HG02571 (cell line): Measurements from ENCODE around the gene MAN1C1.

Experiments
- ATAC-seq: cut with Tn5 transposase; IDR thresholded peaks from one replicate; pipeline ENCODE4 v1.9.1; 2021; ENCODE audit warnings: mild to moderate bottlenecking, moderate library complexity; ENCODE audit not compliant: unreplicated experiment

Gene MAN1C1

DNA sequence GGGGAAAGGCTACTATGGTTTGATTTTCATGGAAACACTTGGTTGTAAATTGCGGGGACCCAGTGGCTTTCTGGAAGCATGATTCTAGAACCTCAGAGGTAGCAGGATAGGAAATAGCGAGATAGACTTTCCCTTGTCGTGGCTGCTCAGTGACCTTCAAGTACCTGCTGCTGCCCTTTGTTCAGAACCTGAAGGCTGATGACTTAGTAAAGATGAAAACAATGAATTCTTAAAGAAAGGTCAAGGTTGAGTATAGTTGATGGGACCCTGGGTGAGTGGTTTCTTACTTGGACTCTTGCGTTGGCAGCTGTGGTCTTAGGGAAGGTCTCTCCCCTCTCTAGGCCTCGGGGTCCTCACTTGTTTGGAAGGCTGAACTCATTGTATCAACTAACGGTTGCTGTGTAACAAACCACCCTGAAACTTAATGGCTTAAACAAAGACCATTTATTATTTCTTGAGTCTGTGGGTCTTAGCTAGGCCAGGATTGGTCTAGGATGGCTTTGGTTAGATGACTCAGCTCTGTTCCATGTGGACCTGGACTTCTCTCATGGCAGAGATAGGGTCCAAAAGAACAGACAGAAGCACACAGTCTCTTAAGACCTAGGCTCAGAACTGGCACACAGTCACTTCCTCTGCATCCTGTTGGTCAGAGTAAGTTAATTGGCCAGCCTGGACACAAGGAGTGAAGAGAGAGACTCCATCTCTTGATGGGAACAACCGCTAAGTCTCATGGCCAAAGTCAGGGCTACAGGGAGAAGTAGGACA is 94.2 kb downstream of the MAN1C1 start:
- no peak for ATAC-seq

DNA sequence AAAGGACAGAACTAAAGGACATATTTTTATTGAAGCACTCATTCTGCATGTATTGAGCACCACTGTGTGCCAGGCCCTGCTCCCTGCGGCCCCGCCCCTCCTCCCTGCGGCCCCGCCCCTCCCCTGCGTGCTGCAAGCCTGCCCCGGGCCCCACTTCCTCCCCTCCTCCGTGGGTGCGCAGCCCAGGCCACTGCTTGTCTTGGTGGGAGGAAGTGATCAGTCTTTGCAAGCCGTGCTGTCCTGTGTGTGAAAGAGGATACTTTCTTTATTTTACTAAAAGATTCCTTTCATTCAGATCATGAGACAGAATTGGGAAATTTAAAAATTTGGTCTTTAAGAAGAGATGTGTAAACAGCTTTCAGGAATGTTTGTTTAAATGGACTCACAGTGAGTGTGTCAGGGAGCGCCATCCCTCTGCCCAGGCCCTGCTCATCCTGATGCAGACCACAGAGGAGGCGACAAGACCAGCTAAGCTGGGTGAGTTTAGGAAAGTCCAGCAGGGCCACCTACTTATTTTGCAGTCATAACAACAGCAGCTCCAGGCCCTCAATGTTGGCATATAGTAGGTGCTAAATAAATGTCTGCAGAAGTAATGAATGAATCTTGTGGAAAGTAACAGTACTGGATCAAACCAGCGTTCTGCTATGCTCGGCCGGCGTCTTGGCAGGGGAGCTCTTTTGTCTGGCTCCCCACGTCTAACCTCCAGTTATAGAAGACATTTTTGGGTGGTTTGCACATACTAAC is 95.1 kb downstream of the MAN1C1 start:
- no peak for ATAC-seq

DNA sequence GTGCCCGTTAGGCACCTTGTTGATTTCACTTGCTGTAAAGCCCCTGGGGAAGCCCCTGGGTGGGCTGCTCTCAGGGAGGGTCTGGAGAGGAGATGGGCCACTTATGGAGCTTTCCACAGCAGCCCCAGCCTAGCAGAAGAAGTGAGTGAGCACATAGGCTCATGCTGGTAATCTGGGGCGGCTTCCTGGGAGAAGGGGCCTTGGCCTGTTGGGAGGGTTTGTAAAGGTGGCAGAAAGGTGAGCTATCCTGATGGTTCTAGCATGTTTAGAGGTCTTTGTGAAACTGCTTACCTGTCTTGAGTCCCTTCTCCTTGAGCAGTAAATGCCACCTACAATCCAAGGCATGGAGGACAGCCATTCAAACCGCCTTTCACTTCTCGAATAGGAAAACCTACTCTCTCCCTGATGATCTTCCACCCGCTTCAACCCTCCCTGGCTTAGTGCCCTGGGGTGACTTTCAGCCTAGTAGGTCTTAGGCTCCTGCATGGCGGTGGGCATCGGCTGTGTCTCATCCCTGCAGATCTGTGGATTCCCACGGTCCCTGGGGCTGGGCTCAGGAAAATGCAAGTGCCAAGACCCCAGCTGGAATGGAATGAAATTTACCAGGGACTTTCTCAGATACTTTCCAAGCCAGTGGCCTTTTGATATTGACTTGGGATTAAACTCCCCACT is 95.8 kb downstream of the MAN1C1 start:
- ATAC-seq = no peak

DNA sequence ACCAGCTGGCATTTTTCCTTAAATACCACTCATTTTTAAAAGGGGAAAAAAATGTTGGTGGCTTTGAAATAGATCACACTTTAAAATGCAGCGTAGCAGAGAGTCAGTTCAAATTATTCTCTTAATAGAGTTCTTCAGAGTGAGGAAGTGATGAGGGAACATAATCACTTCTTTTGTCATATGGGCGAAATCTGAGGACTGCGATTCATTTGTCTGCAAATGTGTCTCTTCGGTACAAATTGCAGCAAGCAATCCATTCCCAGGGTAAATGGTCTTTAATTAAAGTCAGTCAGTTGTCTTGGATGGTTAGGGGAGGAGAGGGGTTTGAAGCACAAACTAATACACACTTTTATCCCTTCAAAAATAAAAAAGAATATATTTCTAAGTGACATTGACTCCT is 97.4 kb downstream of the MAN1C1 start:
- ATAC-seq = no peak

DNA sequence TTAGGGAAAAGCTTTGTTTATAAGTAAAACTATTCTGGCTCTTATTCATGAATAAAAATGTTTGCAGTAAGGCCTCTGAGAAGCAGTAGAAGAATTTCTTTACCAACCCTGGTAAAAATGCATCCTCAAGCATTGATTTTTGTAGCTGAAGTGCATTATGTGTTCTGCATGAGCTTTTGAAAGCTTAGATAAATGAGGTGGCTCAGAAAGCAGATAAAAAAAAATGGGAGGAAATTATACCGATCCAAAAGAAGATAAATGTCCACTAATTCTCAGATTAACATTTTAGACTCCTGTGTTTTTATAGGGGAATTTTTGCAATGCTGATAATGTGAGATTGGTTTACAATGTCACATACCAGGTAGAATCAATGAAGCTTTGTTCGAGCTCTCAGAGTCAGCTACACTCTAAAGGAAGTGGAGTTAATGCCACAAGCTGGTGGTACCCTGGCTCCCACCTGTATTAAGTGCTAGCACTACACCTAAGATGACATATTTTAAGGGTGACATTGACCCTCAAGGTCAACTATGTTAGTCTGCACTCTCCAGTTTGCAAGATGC is 97.9 kb downstream of the MAN1C1 start:
- no peak for ATAC-seq

DNA sequence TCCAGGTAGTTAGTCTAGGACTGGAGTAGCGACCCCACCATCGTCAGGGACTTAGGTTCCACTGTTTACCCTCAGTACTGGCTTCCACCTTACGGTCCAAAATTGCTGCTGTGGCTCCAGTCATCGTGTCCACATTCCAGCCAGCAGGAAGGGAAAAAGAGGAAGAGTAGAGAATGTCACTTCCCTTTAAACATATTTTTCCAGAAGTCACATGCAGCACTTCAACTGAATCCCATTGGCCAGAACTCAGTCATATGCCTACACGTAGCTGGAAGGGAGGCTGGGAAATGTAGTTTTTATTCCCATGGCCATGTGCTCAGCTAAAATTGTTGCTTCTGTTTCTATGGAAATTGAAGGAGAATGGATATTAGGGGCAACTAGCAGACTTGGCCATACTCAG is 99.3 kb downstream of the MAN1C1 start:
- ATAC-seq = no peak

DNA sequence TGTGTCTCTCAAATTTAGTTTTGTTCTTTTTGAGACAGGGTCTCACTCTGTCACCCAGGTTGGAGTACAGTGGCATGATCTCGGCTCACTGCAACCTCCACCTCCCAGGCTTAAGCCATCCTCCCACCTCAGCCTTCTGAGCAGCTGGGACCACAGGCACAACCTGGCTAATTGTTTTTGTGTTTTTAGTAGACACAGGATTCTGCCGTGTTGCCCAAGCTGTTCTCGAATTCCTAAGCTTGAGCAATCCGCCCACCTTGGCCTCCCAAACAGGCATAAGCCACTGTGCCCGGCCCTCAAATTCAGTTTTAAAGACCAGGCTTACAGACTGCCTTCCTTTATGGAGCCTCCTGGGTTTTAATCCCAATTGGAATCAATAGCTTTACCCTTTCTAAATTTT is 99.7 kb downstream of the MAN1C1 start:
- ATAC-seq = no peak

DNA sequence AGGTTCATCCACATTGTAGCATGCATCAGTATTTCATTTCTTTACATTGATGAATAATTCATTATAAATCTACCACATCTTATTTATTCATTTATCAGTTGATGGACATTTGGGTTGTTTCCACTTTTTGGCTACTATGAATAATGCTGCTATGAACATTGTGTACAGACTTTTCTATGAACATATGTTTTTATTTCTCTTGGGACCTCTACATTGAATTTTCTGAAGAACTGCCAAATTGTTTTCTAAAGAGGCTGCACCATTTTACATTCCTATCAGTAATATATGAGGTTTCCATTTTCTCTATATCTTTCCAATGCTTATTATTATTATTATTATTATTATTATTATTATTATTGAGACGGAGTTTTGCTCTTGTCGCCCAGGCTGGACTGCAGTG is 102.1 kb downstream of the MAN1C1 start:
- no peak for ATAC-seq

DNA sequence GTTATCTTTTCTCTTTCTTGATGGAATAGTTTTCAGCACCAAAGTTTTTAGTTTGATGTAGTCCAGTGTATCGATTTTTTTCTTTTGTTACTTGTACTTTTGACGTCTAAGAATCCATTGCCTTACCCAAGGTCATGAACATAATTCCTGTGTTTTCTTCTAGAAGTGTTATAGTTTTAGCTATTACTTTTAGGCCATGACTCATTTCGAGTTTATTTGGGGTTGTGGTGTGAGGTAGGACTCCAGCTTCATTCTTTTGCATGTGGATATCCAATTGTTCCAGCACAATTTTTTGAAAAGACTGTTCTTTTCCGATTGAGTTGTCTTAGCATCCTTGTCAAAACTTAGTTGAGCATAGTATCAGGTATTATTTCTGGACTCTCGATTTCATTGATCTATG is 104.0 kb downstream of the MAN1C1 start:
- no peak for ATAC-seq

DNA sequence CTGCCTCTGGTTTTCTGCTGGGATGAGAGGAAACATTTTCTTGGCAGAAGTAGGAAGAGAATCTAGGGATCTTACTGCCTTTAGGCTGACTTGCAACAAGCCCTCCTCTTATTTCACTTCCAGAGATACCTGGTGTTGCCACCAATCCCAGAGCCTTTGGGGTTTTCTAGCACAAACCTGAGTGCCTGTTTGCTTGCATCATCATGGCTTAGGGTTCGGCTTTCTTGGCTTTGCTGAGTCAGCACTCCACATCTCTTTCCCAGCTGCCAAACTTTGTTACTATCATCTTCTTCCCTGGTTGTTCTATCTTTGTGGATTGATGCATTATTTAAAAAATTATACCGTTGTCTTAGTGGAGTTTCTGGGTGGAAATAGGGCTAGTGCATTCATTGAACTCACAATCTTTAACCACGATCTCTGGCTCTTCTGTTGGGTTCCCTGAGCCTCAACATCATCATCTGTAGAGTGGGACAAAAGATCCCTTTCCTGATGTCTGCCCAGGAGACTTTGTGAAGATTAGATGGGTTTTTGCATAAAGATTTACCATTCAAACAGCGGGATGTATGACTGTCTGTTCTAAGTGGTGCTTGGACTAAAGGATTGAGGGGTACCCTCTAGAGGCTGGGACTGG is 106.8 kb downstream of the MAN1C1 start:
- ATAC-seq = no peak

DNA sequence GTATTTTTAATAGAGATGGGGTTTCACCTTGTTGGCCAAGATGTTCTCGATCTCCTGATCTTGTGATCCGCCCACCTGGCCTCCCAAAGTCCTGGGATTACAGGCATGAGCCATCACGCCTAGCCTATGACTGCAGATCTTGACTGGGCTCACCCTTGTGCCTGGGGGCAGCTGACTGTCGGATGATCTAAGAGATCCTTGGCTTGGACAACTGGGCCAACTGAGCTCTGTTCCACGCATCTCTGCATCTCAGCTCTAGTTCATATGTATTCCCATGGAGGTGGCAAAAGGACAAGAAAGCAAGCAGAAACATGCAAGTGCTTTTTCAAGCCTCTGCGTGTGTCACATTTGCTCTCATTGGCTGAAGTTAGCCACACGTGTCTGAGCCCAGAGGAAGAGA is 107.6 kb downstream of the MAN1C1 start:
- ATAC-seq = no peak

DNA sequence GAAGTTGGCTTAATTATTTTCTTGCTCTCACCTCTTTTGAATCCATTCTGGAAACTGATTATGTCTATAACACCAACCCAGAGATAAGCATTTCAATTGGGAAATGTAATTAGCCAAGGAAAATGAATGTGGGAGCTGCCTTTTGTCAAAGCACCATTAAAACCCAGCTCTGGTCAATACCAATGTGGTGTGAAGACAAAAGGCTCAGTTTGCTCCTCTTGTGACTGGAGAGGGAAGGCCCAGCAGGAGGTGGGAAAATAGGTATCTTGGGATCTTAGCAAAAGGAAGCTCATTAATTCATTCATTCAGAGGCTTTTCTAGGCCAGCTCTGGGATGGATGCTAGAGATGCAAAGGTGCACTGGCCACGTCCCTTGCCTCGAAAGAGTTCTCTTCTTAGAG is 108.4 kb downstream of the MAN1C1 start:
- no peak for ATAC-seq

DNA sequence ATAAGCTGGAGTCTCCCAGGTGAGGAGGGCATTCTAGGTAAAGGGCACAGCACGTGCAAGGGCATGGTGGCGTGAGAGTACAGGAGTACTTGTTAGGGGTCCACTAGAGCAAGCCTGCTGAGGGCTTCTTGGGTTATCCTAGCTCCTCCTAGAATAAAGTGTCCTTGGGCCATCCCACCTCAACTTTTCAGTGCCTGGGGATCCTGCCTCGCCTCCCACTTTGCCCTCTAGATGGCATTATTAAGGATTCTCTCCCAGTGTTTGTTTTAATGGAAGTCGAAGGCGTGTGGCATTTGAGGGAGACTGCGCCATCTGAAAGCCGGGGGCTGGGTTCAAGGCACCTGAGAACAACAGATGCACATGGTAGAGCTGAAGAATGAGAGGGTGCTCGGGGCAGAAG is 108.9 kb downstream of the MAN1C1 start:
- ATAC-seq = no peak

DNA sequence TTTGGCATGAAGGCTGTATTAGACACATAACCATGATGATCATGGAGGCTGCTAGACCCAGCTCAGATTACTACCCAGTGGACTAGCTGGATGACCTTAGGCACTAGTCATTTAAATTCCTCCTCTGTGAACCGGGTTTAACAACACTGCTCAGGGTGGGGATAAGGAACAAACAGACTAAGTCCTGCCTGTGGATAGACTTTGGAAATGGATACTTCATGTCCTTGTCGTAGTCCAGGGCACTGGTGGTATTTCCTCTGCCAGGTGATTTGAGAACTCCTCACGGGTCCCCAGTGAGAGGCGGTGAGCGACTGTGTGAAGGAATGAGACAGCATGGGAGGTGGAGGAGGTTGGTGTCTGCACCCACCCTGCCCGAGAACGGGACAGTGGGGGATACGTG is 110.5 kb downstream of the MAN1C1 start:
- ATAC-seq = no peak

DNA sequence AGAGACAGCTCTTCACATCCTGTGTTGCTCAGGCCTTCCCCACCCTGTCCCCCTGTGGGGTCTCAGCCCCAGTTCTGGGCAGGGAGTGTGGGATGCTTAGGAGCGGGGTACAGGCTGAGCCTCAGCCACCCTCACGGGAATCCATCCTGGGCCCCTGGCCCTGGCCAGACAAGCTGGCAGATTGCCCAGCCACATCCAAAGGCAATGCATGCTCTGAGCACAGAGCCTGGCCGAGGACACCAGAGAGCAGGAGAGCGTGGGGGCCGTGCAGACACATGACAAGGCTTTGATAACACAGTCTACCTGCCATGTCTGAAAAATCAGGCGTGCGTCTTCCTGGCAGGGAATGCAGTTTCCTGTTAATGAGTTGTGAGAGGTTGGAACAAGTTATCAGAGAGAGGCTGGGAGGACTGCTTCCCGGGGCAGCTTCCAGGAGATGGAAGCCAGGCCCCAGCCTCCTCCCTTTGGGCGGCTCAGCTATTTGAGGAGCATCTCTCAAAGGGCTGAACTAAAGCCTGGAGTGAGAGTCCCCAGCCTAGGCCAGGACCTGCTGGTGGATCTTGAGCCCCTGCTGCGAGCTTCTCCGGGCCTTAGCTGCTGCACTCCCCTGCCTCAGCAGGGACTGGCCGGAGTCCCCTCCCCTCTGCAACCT is 111.2 kb downstream of the MAN1C1 start:
- no peak for ATAC-seq

DNA sequence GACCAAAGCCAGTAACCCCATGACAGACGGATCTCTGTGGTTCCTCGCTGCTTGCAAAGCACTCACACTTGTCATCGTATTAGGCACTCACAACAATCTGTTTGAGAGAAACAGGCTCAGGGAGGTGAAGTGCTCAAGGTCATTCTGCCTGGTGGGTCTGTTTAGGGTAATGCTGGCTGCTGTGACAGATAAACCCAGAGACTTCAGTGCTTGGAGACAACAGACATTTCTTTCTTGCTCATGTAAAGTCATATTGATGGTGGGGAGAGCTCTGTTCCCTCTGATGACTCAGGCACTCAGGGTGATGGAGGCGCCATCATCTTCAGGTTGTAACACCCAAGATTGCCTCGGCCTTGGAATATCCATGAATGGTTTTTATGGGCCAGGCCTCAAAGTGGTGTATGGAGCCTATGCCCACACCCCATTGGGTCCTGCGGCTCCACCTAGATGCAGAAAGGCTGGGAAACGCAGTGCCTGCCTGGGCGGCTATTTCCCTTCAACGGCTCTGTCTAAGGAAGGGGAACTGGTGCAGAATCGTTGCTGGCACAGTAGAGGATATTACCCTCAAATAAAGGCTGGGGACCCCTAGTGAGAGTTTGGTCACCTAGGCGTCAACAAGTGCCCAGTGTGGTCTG is 111.8 kb downstream of the MAN1C1 start:
- no peak for ATAC-seq

DNA sequence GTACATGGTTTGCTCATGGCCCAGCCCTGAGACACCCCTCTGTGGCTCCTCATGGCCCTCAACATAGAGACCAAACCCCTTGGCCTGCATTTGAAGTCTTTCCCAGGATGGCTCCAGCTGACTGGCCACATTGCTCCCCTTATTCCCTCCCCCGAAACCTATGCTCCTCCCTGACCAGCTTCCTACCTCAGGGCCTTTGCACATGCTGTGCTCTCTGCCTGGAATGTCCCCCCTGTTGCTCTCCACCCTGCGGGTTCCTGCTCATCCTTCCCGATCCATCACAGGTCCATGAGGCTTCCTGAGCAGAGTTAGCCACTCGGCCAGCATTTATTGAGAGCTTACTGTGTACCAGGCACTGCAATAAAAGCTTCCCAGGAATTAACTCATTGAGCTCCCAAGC is 112.5 kb downstream of the MAN1C1 start:
- ATAC-seq = no peak

DNA sequence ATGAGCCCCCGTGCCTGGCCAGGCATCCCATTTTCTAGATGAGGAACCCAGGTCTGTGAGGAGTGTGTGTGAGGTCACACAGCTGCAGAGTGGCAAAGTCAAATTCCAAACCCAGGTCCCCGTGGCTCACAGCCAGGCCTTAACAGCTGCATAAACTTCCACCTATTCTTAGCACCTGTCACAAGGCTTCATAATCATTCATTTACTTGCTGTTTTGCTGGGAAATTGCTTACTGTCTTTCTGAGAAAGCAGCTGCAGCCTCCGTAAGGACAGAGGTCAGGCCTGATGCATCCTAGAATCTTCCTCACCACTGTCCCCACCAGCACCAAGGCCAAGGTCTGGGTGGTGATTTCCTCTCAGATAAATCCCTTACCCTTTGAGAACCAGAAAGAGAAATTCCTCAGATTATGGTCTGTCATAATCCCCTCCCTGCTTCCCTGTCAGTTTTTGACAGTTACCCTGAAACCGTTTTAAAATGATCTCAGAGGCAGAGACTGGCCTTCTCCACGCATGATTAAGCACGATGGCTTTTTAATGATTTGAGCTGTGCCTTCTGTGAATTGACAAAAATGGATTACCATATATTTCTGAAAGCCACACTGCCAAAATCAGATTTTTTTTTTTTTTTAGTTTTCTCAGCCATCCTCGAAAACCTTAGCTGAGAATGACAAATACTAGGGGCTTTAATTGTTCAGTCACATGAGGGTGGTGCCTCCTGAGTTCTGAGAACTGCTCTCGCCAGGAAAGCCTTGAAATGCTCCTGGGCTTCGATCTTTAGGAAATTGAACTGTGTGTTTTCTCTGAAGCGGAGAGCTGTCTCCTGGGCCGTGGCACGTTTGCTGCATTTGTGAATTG is 113.4 kb downstream of the MAN1C1 start:
- no peak for ATAC-seq

DNA sequence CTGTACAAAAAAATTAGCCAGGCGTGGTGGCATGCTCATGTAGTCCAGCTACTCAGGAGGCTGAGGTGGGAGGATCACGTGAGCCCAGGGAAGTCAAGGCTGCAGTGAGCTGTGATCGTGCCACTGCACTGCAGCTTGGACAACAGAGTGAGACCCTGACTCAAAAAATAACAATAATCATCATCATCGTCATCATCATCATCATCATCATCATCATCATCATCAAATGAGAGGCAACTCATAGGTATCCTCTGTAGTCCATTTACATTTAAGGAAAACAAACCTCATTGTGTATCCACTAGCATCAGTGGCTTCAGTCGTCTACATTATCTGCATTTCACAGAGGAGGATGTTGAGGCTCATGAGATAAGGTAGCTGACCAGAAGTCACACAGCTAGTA is 114.6 kb downstream of the MAN1C1 start:
- no peak for ATAC-seq
